K562 (cell line): Measurements from ENCODE around the gene BTLA. TPM values are rescaled to one million over a fixed set of nuclear protein-coding genes. Genes with fewer than 3 reads are reported as not detected.

Experiments
- ATAC-seq: fragments of 200-7000 bp; cut with Tn5 transposase; 3 replicates; pipeline ENCODE4 v1.9.1; 2020; ENCODE audit warnings: moderate library complexity
- BruUV-seq: library from RNA; stranded (reverse); fragments of 400-500 nt; replicated peaks from 2 replicates; lab custom pipeline; 2021; lab: Mats Ljungman, UMichigan
- CTCF ChIA-PET: fragments of 300-600 bp; formaldehyde crosslinking; extraction: SDS; loops from one replicate; lab custom pipeline; 2021; ENCODE audit warnings: low intra/inter-chr PET ratio; lab: Yijun Ruan, JAX
- POLR2A ChIA-PET: fragments of 300-600, 350-650 bp; sonication (Branson Sonifier 250); formaldehyde crosslinking; extraction: SDS; loops from one replicate; lab custom pipeline; 2021; ENCODE audit warnings: antibody characterized with exemption, inconsistent platforms; lab: Yijun Ruan, JAX
- DNase-seq, 4 experiments: peaks; one replicate each; pipeline versions ENCODE4 v3.0.0 to v3.0.0-alpha.2; 2011 to 2018; ENCODE audit warnings: low spot score in 3 of 4, mixed read lengths in 3 of 4; ENCODE audit errors: extremely low read depth in 1 of 4
- FAIRE-seq: peaks from 2 replicates; lab custom pipeline; 2011; peaks lifted over from hg19 to GRCh38; lab: Jason Lieb, UNC
- H2AFZ ChIP-seq: 2 replicates; pipeline ENCODE4 v1.6.0; 2011; ENCODE audit warnings: low read depth, low read length, control low read depth, inconsistent platforms
- H3K27ac ChIP-seq: fragments of 200-600 bp; 3 replicates; pipeline ENCODE4 v1.8.0; 2011; ENCODE audit warnings: low read depth, mild to moderate bottlenecking, control low read depth, inconsistent platforms, low read length, moderate library complexity, mixed read lengths; ENCODE audit errors: extremely low read depth
- H3K27me3 ChIP-seq, 2 experiments: fragments of 300-600 bp in 1 of 2; 2 replicates in 1 of 2; 3 replicates in 1 of 2; pipeline versions ENCODE4 v1.6.0 to v1.8.0; 2011; ENCODE audit warnings: inconsistent platforms in 2 of 2, low read length in 2 of 2, mild to moderate bottlenecking in 1 of 2, mixed read lengths in 1 of 2, moderate library complexity in 1 of 2; ENCODE audit not compliant: control insufficient read depth in 2 of 2, insufficient read depth in 2 of 2
- H3K36me3 ChIP-seq: fragments of 300-600 bp; 3 replicates; pipeline ENCODE4 v1.8.0; 2011; ENCODE audit warnings: mild to moderate bottlenecking, low read length, inconsistent platforms; ENCODE audit not compliant: control insufficient read depth, insufficient read depth
- H3K4me1 ChIP-seq, 2 experiments: fragments of 200-600 bp in 1 of 2; replicated peaks in 1 of 2; 2 replicates in 1 of 2; 3 replicates in 1 of 2; pipeline versions ENCODE4 v1.5.1 to v1.8.0; 2011; ENCODE audit warnings: inconsistent platforms in 2 of 2, low read length in 2 of 2, mild to moderate bottlenecking in 1 of 2, mixed read lengths in 1 of 2, moderate library complexity in 1 of 2; ENCODE audit not compliant: control insufficient read depth in 2 of 2, insufficient read depth in 2 of 2
- H3K4me2 ChIP-seq: 2 replicates; pipeline ENCODE4 v1.6.1; 2011; ENCODE audit warnings: low read length, control low read depth, inconsistent platforms, mixed read lengths; ENCODE audit not compliant: insufficient read depth
- H3K4me3 ChIP-seq: fragments of 200-600 bp; sonication (generic), shearing (Covaris generic); 2 replicates; pipeline ENCODE4 v1.5.1; 2016; ENCODE audit warnings: control low read depth, inconsistent platforms
- H3K79me2 ChIP-seq: fragments of 200-600 bp; 3 replicates; pipeline ENCODE4 v1.8.0; 2011; ENCODE audit warnings: low read length, inconsistent platforms; ENCODE audit not compliant: control insufficient read depth, insufficient read depth
- H3K9ac ChIP-seq, 2 experiments: 2 replicates each; pipeline versions ENCODE4 v1.6.0 to v1.6.1; 2011; ENCODE audit warnings: low read depth in 2 of 2, low read length in 2 of 2, control low read depth in 1 of 2, inconsistent platforms in 1 of 2, mild to moderate bottlenecking in 1 of 2, mixed read lengths in 1 of 2; ENCODE audit not compliant: insufficient read depth in 1 of 2
- H3K9me1 ChIP-seq: one replicate; pipeline ENCODE4 v1.6.0; 2011; ENCODE audit warnings: inconsistent platforms, mild to moderate bottlenecking, low read length, moderate library complexity; ENCODE audit not compliant: control insufficient read depth, insufficient read depth
- H3K9me3 ChIP-seq: replicated peaks from 2 replicates; pipeline ENCODE4 v1.5.1; 2011; ENCODE audit warnings: low read depth, low read length, inconsistent platforms; ENCODE audit not compliant: control insufficient read depth, insufficient read depth
- H4K20me1 ChIP-seq: replicated peaks from 2 replicates; pipeline ENCODE4 v1.6.1; 2011; ENCODE audit warnings: low read length, inconsistent platforms, mixed read lengths; ENCODE audit not compliant: control insufficient read depth, insufficient read depth
- CAMTA2 ChIP-seq: fragments of 250-450 bp; sonication (Bioruptor Pico); conservative IDR thresholded peaks from 2 replicates; pipeline ENCODE4 v1.5.1; 2022
- ETV1 ChIP-seq: fragments of 450-650 bp; conservative IDR thresholded peaks from 2 replicates; pipeline ENCODE4 v1.6.1; 2016; ENCODE audit warnings: missing genetic modification characterization, control low read depth, low read depth, missing compliant biosample characterization
- ETV5 ChIP-seq: sonication (generic); formaldehyde crosslinking; IDR thresholded peaks from 2 replicates; pipeline ENCODE4 v1.4.0; 2020; ENCODE audit warnings: low read depth, mild to moderate bottlenecking, missing genetic modification reagents
- GTF2E2 ChIP-seq: fragments of 200-800 bp; sonication (Bioruptor generic); IDR thresholded peaks from 2 replicates; pipeline ENCODE4 v1.6.1; 2016; ENCODE audit warnings: missing genetic modification characterization, missing compliant biosample characterization
- RCOR1 ChIP-seq, 2 experiments: IDR thresholded peaks; 2 replicates each; pipeline ENCODE4 v1.6.1; 2012; ENCODE audit warnings: low read depth in 2 of 2, low read length in 2 of 2, borderline replicate concordance in 1 of 2, improper control_type of control experiment in 1 of 2
- ZNF124 ChIP-seq: sonication (generic); formaldehyde crosslinking; IDR thresholded peaks from 2 replicates; pipeline ENCODE4 v1.8.1; 2022; ENCODE audit warnings: missing genetic modification reagents
- ZNF217 ChIP-seq: sonication (generic); formaldehyde crosslinking; IDR thresholded peaks from 2 replicates; pipeline ENCODE4 v1.8.0; 2022; ENCODE audit warnings: mild to moderate bottlenecking, missing genetic modification reagents
- WGBS: fragments of 100-300 bp; shearing (Covaris generic); methylation state at CpG from one replicate; pipeline ENCODE4 v1.1.6; 2016; ENCODE audit warnings: low coverage, mixed read lengths; ENCODE audit not compliant: insufficient coverage; ENCODE audit errors: missing lambda C conversion rate; 5-methylcytosine and 5-hydroxymethylcytosine counted together
- in situ Hi-C: fragments of 300-500 bp; cut with MboI; formaldehyde crosslinking; loops from 4 replicates; pipeline ENCODE4 v1.15.0; 2018; ENCODE audit warnings: inconsistent platforms, mixed read lengths
- intact Hi-C: fragments of 100-400 bp; cut with micrococcal nuclease; formaldehyde crosslinking; loops from 2 replicates; pipeline ENCODE4 v1.14.2; 2022
- polyA plus RNA-seq, 8 experiments: library from polyadenylated mRNA; depleted of rRNA in 4 of 8; stranded (reverse) in 5 of 8; unstranded in 3 of 8; fragments of >200 nt; fragmentation: Nextera tagmentation in 2 of 8; fragmentation: Illumina TruSeq in 1 of 8; extraction: Ambion mirVana in 2 of 8; extraction: Trizol in 1 of 8; gene quantifications; 2 replicates each; pipeline versions ENCODE4 v1.2.1 to v1.2.3, GENCODE V29; 2011 to 2014; ENCODE audit warnings: inconsistent platforms in 1 of 8, missing spikeins in 1 of 8
- total RNA-seq, 7 experiments: library from RNA; depleted of rRNA in 6 of 7; stranded (reverse); fragments of >200 nt in 6 of 7; fragmentation: Illumina TruSeq in 2 of 7; extraction: Trizol in 2 of 7; gene quantifications; 2 replicates each; pipeline versions ENCODE4 v1.2.1 to v1.2.3, GENCODE V29; 2011 to 2021; ENCODE audit warnings: low replicate concordance in 1 of 7
- TF ChIP-seq, protein P1 (sequence below): fragments of 250-450 bp; sonication (Bioruptor Pico); IDR thresholded peaks from 2 replicates; pipeline ENCODE4 v1.4.0; 2020; ENCODE audit warnings: mild to moderate bottlenecking
- TF ChIP-seq, protein P2 (sequence below): IDR thresholded peaks from 3 replicates; pipeline ENCODE4 v1.6.1; 2011; ENCODE audit warnings: borderline replicate concordance, mild to moderate bottlenecking, moderate library complexity; ENCODE audit not compliant: insufficient read length; ENCODE audit errors: extremely low read depth
- TF ChIP-seq, protein P3 (sequence below): sonication (generic); formaldehyde crosslinking; IDR thresholded peaks from 2 replicates; pipeline ENCODE4 v1.8.0; 2023; ENCODE audit warnings: missing genetic modification reagents, mild to moderate bottlenecking, borderline replicate concordance

BTLA gene
- total and polyA plus RNA-seq, 9 of the 15 experiments (the other 6 are each of a cell fraction or from before 2014, with no cell fraction given) = 0.22 TPM; not detected in 8

DNA sequence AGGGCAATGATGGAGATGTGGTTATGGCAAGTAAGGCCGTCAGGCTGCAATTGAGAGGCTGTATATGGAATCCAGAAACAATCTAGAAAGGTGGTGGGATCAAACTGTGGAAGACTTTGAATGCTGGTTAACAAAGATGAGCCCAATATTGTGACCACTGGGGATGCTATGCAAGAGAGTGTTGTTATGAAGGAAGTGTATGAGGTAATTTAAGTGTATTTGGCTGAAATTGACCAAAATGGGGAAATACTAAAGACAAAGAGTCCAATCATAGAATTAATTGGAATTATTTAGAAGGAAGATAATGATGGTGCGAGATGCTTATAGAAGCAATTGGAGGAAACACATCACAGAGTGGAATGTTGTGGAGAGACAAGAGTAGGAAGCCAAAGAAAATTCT is 24.5 kb downstream of the BTLA start (continued):
- TF ChIP-seq, protein P1, sequence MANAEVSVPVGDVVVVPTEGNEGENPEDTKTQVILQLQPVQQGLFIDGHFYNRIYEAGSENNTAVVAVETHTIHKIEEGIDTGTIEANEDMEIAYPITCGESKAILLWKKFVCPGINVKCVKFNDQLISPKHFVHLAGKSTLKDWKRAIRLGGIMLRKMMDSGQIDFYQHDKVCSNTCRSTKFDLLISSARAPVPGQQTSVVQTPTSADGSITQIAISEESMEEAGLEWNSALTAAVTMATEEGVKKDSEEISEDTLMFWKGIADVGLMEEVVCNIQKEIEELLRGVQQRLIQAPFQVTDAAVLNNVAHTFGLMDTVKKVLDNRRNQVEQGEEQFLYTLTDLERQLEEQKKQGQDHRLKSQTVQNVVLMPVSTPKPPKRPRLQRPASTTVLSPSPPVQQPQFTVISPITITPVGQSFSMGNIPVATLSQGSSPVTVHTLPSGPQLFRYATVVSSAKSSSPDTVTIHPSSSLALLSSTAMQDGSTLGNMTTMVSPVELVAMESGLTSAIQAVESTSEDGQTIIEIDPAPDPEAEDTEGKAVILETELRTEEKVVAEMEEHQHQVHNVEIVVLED (CRISPR knock-in tag) = no peak
- TF ChIP-seq, protein P2, sequence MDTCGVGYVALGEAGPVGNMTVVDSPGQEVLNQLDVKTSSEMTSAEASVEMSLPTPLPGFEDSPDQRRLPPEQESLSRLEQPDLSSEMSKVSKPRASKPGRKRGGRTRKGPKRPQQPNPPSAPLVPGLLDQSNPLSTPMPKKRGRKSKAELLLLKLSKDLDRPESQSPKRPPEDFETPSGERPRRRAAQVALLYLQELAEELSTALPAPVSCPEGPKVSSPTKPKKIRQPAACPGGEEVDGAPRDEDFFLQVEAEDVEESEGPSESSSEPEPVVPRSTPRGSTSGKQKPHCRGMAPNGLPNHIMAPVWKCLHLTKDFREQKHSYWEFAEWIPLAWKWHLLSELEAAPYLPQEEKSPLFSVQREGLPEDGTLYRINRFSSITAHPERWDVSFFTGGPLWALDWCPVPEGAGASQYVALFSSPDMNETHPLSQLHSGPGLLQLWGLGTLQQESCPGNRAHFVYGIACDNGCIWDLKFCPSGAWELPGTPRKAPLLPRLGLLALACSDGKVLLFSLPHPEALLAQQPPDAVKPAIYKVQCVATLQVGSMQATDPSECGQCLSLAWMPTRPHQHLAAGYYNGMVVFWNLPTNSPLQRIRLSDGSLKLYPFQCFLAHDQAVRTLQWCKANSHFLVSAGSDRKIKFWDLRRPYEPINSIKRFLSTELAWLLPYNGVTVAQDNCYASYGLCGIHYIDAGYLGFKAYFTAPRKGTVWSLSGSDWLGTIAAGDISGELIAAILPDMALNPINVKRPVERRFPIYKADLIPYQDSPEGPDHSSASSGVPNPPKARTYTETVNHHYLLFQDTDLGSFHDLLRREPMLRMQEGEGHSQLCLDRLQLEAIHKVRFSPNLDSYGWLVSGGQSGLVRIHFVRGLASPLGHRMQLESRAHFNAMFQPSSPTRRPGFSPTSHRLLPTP = no peak

DNA sequence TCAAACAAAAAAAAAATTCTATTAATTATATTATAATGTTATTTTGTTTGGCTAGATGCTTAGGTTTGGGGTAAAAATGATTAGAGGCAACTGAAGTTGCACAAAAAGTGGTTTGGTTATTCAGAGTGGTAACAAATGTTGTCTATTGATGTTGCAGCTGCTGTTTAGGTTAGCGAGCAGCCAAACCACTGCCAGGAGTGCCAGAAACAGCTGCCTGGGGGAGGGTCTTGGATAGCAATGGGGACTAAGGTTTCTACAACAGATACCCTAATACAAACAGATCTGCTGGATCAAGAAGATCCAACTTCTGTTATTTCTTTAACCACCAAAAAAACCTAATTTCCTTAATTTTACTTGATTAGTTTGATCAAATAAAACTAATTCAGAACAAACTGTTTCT is 26.6 kb downstream of the BTLA start:
- BruUV-seq = no TSS peak
- POLR2A ChIA-PET = no interaction called here
- Histone ChIP-seq H3K27ac (no peak overlapping the region), H3K9ac (no peak overlapping the region), H3K27me3 (no peaks in the 10 kb centered on the region), H4K20me1 (no peaks in the 10 kb centered on the region), H3K9me3 (no peaks in the 10 kb centered on the region), H3K79me2 (no peaks in the 10 kb centered on the region), H3K4me2 (no peak overlapping the region), H3K36me3 (no peaks in the 10 kb centered on the region), H2AFZ (no peak overlapping the region), H3K9me1 (no peaks in the 10 kb centered on the region), H3K4me3 (no peak overlapping the region), H3K4me1 (no peaks in the 10 kb centered on the region)
- DNase-seq (no peak), ATAC-seq (no peak), FAIRE-seq (no peak)
- CTCF ChIA-PET = no interaction called here
- in situ Hi-C loops (no loop called here), intact Hi-C loops (no loop called here)
- TF ChIP-seq, protein P3, sequence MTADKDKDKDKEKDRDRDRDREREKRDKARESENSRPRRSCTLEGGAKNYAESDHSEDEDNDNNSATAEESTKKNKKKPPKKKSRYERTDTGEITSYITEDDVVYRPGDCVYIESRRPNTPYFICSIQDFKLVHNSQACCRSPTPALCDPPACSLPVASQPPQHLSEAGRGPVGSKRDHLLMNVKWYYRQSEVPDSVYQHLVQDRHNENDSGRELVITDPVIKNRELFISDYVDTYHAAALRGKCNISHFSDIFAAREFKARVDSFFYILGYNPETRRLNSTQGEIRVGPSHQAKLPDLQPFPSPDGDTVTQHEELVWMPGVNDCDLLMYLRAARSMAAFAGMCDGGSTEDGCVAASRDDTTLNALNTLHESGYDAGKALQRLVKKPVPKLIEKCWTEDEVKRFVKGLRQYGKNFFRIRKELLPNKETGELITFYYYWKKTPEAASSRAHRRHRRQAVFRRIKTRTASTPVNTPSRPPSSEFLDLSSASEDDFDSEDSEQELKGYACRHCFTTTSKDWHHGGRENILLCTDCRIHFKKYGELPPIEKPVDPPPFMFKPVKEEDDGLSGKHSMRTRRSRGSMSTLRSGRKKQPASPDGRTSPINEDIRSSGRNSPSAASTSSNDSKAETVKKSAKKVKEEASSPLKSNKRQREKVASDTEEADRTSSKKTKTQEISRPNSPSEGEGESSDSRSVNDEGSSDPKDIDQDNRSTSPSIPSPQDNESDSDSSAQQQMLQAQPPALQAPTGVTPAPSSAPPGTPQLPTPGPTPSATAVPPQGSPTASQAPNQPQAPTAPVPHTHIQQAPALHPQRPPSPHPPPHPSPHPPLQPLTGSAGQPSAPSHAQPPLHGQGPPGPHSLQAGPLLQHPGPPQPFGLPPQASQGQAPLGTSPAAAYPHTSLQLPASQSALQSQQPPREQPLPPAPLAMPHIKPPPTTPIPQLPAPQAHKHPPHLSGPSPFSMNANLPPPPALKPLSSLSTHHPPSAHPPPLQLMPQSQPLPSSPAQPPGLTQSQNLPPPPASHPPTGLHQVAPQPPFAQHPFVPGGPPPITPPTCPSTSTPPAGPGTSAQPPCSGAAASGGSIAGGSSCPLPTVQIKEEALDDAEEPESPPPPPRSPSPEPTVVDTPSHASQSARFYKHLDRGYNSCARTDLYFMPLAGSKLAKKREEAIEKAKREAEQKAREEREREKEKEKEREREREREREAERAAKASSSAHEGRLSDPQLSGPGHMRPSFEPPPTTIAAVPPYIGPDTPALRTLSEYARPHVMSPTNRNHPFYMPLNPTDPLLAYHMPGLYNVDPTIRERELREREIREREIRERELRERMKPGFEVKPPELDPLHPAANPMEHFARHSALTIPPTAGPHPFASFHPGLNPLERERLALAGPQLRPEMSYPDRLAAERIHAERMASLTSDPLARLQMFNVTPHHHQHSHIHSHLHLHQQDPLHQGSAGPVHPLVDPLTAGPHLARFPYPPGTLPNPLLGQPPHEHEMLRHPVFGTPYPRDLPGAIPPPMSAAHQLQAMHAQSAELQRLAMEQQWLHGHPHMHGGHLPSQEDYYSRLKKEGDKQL = no peak
- TF ChIP-seq ETV5 (CRISPR knock-in tag) (no peak), RCOR1 (IDR thresholded peaks at IDR 0.05; ENCODE audit: borderline replicate concordance in 1 of 2, low read depth in 2 of 2, low read length in 2 of 2) (no peak), CAMTA2 (CRISPR knock-in tag) (no peak), ZNF124 (CRISPR knock-in tag) (no peak), GTF2E2 (no peak), ETV1 (tag) (no peak), ZNF217 (CRISPR knock-in tag) (no peak)
- WGBS = 0% methylated on average over 1 of the region's 1 CpG
